Lower leg skin (tissue), 4 donors: ENCODE measurements around the gene CBX2. TPM values are rescaled to one million over a fixed set of nuclear protein-coding genes. Genes with fewer than 3 reads are reported as not detected.

Experiments
- DNase-seq, 2 donors: peaks; one replicate each; pipeline ENCODE4 v3.0.0-alpha.2; 2019; ENCODE audit warnings: low spot score in 2 of 2
- H3K4me3 ChIP-seq: fragments of 200-600 bp; sonication (generic); 2 replicates; pipeline ENCODE4 v1.5.1; 2017; ENCODE audit warnings: mild to moderate bottlenecking, low read depth; ENCODE audit not compliant: poor library complexity, severe bottlenecking
- CTCF ChIP-seq, 3 donors: fragments of 450-650 bp; IDR thresholded peaks; one replicate each; pipeline ENCODE4 v1.5.1; 2016; ENCODE audit warnings: antibody characterized with exemption in 3 of 3, mild to moderate bottlenecking in 3 of 3, moderate library complexity in 2 of 3
- POLR2A ChIP-seq, 2 donors: fragments of 450-650 bp; IDR thresholded peaks; one replicate each; pipeline ENCODE4 v1.6.1; 2016 to 2017; ENCODE audit warnings: antibody characterized with exemption in 2 of 2, mild to moderate bottlenecking in 1 of 2, moderate library complexity in 1 of 2
- WGBS, 2 donors: methylation state at CpG; one replicate each; pipeline ENCODE4 v1.1.5; 2018; 5-methylcytosine and 5-hydroxymethylcytosine counted together
- intact Hi-C: fragments of 100-400 bp; cut with DNase I; formaldehyde crosslinking; loops from one replicate; pipeline ENCODE4 v1.15.0; 2023; ENCODE audit warnings: low total_unique reads
- total RNA-seq, 4 donors: library from RNA; depleted of rRNA; stranded (reverse); fragments of >200 nt; gene quantifications; one replicate each; pipeline ENCODE4 v1.1.0, GENCODE V29; 2016

The CBX2 gene
- total RNA-seq, 4 donors from 2014 or later = 1.9 to 3.8 (median 3.1) TPM

GRCh38 chr17:79730769-79731483 is 47.0 kb upstream of the CBX2 start, which contains the start of gene ENPP7:
TSS of gene ENPP7 (plus strand) at chr17:79730943. CDS start at chr17:79731140, 197 bp downstream.
- TF ChIP-seq POLR2A (IDR thresholded peaks at IDR 0.05) = no peak
- no peak for TF ChIP-seq CTCF (IDR thresholded peaks at IDR 0.05)
- no peak within 1 kb of the TSS for H3K4me3 ChIP-seq
- no peak for DNase-seq
- WGBS, 2 donors = 84 to 96% methylated on average over 17 to 27 of the region's 33 CpGs
- intact Hi-C loops = no loop called here

GRCh38 chr17:79732254-79732653 is 45.7 kb upstream of the CBX2 start:
- DNase-seq = no peak
- H3K4me3 ChIP-seq = no peak overlapping the region
- intact Hi-C loops = no loop called here
- TF ChIP-seq POLR2A (IDR thresholded peaks at IDR 0.05) (no peak), CTCF (IDR thresholded peaks at IDR 0.05) (no peak)
- 84 to 87% methylated on average over 9 to 10 of the region's 10 CpGs for WGBS, 2 donors

GRCh38 chr17:79732804-79733691 is 44.9 kb upstream of the CBX2 start:
- TF ChIP-seq POLR2A (IDR thresholded peaks at IDR 0.05) (no peak), CTCF (IDR thresholded peaks at IDR 0.05) (no peak)
- no peak overlapping the region for H3K4me3 ChIP-seq
- DNase-seq = no peak
- 67 to 74% methylated on average over 35 of the region's 35 CpGs for WGBS, 2 donors
- intact Hi-C loops = no loop called here

GRCh38 chr17:79733692-79734070 is 44.3 kb upstream of the CBX2 start:
- DNase-seq = no peak

GRCh38 chr17:79735096-79735495 is 42.9 kb upstream of the CBX2 start:
- DNase-seq = no peak
- WGBS, 2 donors = 95% methylated on average over 31 to 32 of the region's 32 CpGs
- intact Hi-C loops = no loop called here
- no peak overlapping the region for H3K4me3 ChIP-seq
- TF ChIP-seq POLR2A (IDR thresholded peaks at IDR 0.05) (no peak), CTCF (IDR thresholded peaks at IDR 0.05) (no peak)

More at GRCh38 chr17:79733692-79734070, 44.3 kb upstream of the CBX2 start:
- H3K4me3 ChIP-seq = no peak overlapping the region
- WGBS, 2 donors = 76 to 85% methylated on average over 9 of the region's 9 CpGs
- TF ChIP-seq POLR2A (IDR thresholded peaks at IDR 0.05) (no peak), CTCF (IDR thresholded peaks at IDR 0.05) (no peak)
- intact Hi-C loops = no loop called here
